ENCODE data around the gene ELMO1. TPM values are rescaled to one million over a fixed set of nuclear protein-coding genes. Genes with fewer than 3 reads are reported as not detected.

Gene ELMO1
- total and polyA plus RNA-seq, 12 donors, result 7.5 to 46.8 (median 14.9) TPM

DNA sequence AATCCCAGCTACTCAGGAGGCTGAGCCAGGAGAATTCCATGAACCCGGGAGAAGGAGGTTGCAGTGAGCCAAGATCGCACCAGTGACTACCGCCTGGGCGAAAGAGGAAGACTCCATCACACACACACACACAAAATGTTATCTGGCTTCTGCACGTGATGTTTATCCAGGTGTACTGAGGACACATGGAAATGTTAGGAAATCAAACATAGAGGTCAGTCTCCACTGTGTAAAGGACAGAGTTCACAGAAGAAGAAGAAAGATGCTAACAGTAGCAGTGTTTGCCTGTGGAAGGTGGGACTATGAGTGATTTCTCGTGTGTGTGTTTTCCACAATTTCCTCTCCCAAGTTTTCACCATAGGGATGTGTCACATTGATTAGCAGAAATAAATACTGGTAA, 256.9 kb downstream of the ELMO1 start:
- intact Hi-C loops (cut with DNase I), result loop anchor here in 1 of 2 donors (10.0 kb wide), 1 partner anchor 707 kb away; no protein-coding TSS in a partner anchor
- TF ChIP-seq POLR2A (IDR thresholded peaks at IDR 0.05), result no peak
- TF ChIP-seq, protein P1, sequence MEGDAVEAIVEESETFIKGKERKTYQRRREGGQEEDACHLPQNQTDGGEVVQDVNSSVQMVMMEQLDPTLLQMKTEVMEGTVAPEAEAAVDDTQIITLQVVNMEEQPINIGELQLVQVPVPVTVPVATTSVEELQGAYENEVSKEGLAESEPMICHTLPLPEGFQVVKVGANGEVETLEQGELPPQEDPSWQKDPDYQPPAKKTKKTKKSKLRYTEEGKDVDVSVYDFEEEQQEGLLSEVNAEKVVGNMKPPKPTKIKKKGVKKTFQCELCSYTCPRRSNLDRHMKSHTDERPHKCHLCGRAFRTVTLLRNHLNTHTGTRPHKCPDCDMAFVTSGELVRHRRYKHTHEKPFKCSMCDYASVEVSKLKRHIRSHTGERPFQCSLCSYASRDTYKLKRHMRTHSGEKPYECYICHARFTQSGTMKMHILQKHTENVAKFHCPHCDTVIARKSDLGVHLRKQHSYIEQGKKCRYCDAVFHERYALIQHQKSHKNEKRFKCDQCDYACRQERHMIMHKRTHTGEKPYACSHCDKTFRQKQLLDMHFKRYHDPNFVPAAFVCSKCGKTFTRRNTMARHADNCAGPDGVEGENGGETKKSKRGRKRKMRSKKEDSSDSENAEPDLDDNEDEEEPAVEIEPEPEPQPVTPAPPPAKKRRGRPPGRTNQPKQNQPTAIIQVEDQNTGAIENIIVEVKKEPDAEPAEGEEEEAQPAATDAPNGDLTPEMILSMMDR (IDR thresholded peaks at IDR 0.05), result no peak
- no peaks in the 10 kb centered on the region for H3K27me3 ChIP-seq
- H3K9me3 ChIP-seq (replicated peaks in 1 of 3), result no peaks in the 10 kb centered on the region
- 92 to 95% (median 94%) methylated on average over 6 of the region's 6 CpGs for WGBS, 4 donors
- H3K4me1 ChIP-seq (replicated peaks in 1 of 2), result no peaks in the 10 kb centered on the region
- H3K27ac ChIP-seq, result no peak overlapping the region
- DNase-seq, result no peak
- H3K4me3 ChIP-seq, result no peak overlapping the region
- H3K36me3 ChIP-seq (replicated peaks in 1 of 2), result no peaks in the 10 kb centered on the region

DNA sequence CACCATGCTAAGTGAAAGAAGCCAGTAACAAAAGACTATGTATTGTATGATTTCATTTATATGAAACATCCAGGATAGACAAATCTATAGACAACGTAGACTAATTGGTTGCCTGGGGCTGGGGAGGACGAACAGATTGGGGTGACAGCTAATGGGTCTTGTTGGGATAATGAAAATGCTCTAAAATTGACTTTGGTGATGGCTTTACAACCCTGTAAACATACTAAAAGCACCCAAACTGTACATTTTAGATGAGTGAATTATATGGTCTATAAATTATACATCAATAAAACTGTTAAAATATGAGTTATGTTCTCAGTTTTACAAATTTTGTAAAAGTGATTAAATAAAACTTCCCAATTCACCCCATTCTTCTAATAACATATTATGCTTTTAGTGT, 261.5 kb downstream of the ELMO1 start:
- Histone ChIP-seq H3K36me3 (replicated peaks in 1 of 2) (no peaks in the 10 kb centered on the region), H3K27me3 (no peaks in the 10 kb centered on the region), H3K9me3 (replicated peaks in 1 of 3) (no peaks in the 10 kb centered on the region), H3K4me3 (no peak overlapping the region), H3K4me1 (replicated peaks in 1 of 2) (peaks cover 0 to under 1% of the 10 kb centered on the region in 2 donors), H3K27ac (no peak overlapping the region)
- intact Hi-C loops (cut with DNase I), result loop anchor here in 1 of 2 donors (10.0 kb wide), 2 partner anchors 82 to 202 kb away; no protein-coding TSS in a partner anchor
- DNase-seq, result no peak
- 44 to 97% (median 76%) methylated on average over 2 of the region's 2 CpGs for WGBS, 4 donors
- no peak for TF ChIP-seq POLR2A (IDR thresholded peaks at IDR 0.05)
- TF ChIP-seq, protein P1 (IDR thresholded peaks at IDR 0.05), result no peak

GRCh38 chr7:37186753-37187152, 261.9 kb downstream of the ELMO1 start:
- Histone ChIP-seq H3K36me3 (replicated peaks in 1 of 2) (no peaks in the 10 kb centered on the region), H3K9me3 (replicated peaks in 1 of 3) (no peaks in the 10 kb centered on the region), H3K27me3 (no peaks in the 10 kb centered on the region), H3K27ac (no peak overlapping the region), H3K4me1 (replicated peaks in 1 of 2) (peaks cover 0 to 5% of the 10 kb centered on the region in 2 donors), H3K4me3 (no peak overlapping the region)
- intact Hi-C loops (cut with DNase I), result loop anchor here in 1 of 2 donors (10.0 kb wide), 2 partner anchors 82 to 202 kb away; no protein-coding TSS in a partner anchor
- 83 to 97% (median 92%) methylated on average over 1 of the region's 1 CpG for WGBS, 4 donors
- DNase-seq, result no peak
- no peak for TF ChIP-seq POLR2A (IDR thresholded peaks at IDR 0.05)
- TF ChIP-seq, protein P1 (IDR thresholded peaks at IDR 0.05), result no peak

DNA sequence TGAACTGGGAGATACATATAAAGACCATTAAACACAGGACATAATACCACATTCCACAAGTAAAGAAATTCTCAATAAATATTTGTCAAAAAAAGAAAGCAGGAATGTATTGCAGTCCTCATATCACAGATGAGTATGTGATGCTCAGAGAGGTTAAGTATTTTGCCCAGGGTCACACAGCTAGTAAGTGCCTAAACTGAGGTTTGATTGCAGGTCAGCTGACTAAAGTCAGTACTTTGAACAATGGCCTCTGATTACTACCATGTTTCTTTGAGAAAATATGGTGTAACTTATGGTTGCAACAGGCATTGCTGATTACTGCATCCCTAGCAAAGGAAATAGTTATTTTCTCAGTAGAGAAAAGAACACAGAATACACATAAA, 267.1 kb downstream of the ELMO1 start:
- no peaks in the 10 kb centered on the region for H3K36me3 ChIP-seq (replicated peaks in 1 of 2)
- no peak overlapping the region for H3K27ac ChIP-seq
- H3K4me1 ChIP-seq (replicated peaks in 1 of 2), result peaks cover 0 to 11% of the 10 kb centered on the region in 2 donors
- H3K4me3 ChIP-seq, result no peak overlapping the region
- intact Hi-C loops (cut with DNase I), result loop anchor here (5.0 to 10.0 kb wide), 5 partner anchors 77 to 214 kb away; no protein-coding TSS in a partner anchor
- no peak for DNase-seq
- H3K27me3 ChIP-seq, result no peaks in the 10 kb centered on the region
- TF ChIP-seq POLR2A (IDR thresholded peaks at IDR 0.05), result no peak
- TF ChIP-seq, protein P1 (IDR thresholded peaks at IDR 0.05), result no peak
- H3K9me3 ChIP-seq (replicated peaks in 1 of 3), result no peaks in the 10 kb centered on the region

Data from adrenal gland (tissue), 12 donors.